WTC11 (cell line): Measurements from ENCODE around the gene FAM118B.

Source experiments
- ELF4 ChIP-seq: sonication (generic); formaldehyde crosslinking; IDR thresholded peaks from 2 replicates; pipeline ENCODE4 v1.8.1; 2022; ENCODE audit warnings: low read depth, mild to moderate bottlenecking, moderate library complexity, missing genetic modification reagents
- GABPB1 ChIP-seq: sonication (generic); formaldehyde crosslinking; IDR thresholded peaks from 2 replicates; pipeline ENCODE4 v1.8.1; 2023; ENCODE audit warnings: mild to moderate bottlenecking, missing genetic modification reagents
- IRF2 ChIP-seq: sonication (generic); formaldehyde crosslinking; IDR thresholded peaks from 2 replicates; pipeline ENCODE4 v1.8.0; 2022; ENCODE audit warnings: low read depth, missing genetic modification reagents, borderline replicate concordance
- SP1 ChIP-seq: sonication (generic); formaldehyde crosslinking; conservative IDR thresholded peaks from 2 replicates; pipeline ENCODE4 v1.8.1; 2022; ENCODE audit warnings: missing genetic modification reagents
- TCF7 ChIP-seq: sonication (generic); formaldehyde crosslinking; IDR thresholded peaks from 2 replicates; pipeline ENCODE4 v1.8.0; 2022; ENCODE audit warnings: mild to moderate bottlenecking, low read depth, missing genetic modification reagents, moderate library complexity
- TF ChIP-seq, protein P1 (sequence below): fragments of 200-600 bp; IDR thresholded peaks from 2 replicates; pipeline ENCODE4 v1.8.0; 2022; ENCODE audit warnings: antibody characterized with exemption
- TF ChIP-seq, protein P2 (sequence below): sonication (generic); formaldehyde crosslinking; IDR thresholded peaks from 2 replicates; pipeline ENCODE4 v1.8.1; 2023; ENCODE audit warnings: mild to moderate bottlenecking, moderate library complexity, missing genetic modification reagents

DNA sequence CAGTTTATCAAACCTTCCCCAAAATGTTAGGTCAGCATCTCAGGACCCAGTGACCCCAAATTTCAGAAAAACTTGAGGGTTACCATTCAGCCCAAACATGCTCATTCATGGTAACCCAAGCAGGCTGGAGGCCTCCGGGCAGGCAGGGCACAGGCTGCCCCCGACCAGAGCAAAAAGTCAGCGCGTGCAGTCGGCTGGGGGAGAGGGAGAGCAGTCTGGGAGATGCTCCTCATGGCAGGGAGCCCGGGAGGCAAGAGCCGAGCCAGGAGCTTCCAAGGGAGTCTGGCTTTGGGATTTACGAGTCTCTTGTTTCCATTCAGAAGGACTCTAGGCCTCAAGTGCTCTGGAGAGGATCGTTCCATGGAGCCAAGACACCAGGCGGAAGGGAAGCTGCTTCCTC lies 45.8 kb upstream of the FAM118B start:
- TF ChIP-seq GABPB1 (CRISPR knock-in tag) (no peak), TCF7 (CRISPR knock-in tag) (no peak), ELF4 (no peak), IRF2 (CRISPR knock-in tag) (no peak), SP1 (no peak)
- TF ChIP-seq, protein P1, sequence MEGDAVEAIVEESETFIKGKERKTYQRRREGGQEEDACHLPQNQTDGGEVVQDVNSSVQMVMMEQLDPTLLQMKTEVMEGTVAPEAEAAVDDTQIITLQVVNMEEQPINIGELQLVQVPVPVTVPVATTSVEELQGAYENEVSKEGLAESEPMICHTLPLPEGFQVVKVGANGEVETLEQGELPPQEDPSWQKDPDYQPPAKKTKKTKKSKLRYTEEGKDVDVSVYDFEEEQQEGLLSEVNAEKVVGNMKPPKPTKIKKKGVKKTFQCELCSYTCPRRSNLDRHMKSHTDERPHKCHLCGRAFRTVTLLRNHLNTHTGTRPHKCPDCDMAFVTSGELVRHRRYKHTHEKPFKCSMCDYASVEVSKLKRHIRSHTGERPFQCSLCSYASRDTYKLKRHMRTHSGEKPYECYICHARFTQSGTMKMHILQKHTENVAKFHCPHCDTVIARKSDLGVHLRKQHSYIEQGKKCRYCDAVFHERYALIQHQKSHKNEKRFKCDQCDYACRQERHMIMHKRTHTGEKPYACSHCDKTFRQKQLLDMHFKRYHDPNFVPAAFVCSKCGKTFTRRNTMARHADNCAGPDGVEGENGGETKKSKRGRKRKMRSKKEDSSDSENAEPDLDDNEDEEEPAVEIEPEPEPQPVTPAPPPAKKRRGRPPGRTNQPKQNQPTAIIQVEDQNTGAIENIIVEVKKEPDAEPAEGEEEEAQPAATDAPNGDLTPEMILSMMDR, result no peak
- TF ChIP-seq, protein P2, sequence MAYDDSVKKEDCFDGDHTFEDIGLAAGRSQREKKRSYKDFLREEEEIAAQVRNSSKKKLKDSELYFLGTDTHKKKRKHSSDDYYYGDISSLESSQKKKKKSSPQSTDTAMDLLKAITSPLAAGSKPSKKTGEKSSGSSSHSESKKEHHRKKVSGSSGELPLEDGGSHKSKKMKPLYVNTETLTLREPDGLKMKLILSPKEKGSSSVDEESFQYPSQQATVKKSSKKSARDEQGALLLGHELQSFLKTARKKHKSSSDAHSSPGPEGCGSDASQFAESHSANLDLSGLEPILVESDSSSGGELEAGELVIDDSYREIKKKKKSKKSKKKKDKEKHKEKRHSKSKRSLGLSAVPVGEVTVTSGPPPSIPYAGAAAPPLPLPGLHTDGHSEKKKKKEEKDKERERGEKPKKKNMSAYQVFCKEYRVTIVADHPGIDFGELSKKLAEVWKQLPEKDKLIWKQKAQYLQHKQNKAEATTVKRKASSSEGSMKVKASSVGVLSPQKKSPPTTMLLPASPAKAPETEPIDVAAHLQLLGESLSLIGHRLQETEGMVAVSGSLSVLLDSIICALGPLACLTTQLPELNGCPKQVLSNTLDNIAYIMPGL, result no peak
